Jurkat, Clone E6-1 (cell line): Measurements from ENCODE around the gene UQCRH. TPM values are rescaled to one million over a fixed set of nuclear protein-coding genes. Genes with fewer than 3 reads are reported as not detected.

ENCODE experiments used
- DNase-seq: peaks from one replicate; pipeline ENCODE4 v3.0.0-alpha.2; 2011; ENCODE audit warnings: low read depth, low spot score
- H3K4me3 ChIP-seq: 2 replicates; pipeline ENCODE4 v1.5.1; 2011; ENCODE audit warnings: mild to moderate bottlenecking, low read length, control low read depth, moderate library complexity
- polyA plus RNA-seq: library from polyadenylated mRNA; unstranded; fragments of >200 nt; gene quantifications from one replicate; pipeline ENCODE4 v1.2.1, GENCODE V29; 2012; ENCODE audit warnings: missing spikeins; ENCODE audit not compliant: insufficient read length, insufficient read depth

UQCRH gene
- polyA plus RNA-seq, result 682 TPM

- peak within 1 kb of the TSS; percentile 98 for H3K4me3 ChIP-seq
- DNase-seq, result peak; percentile 92
Measured at GRCh38 chr1:46303038-46303871, at the start of gene UQCRH, which contains the start of gene LRRC41. Gene UQCRH (plus strand): TSS chr1:46303698. CDS start chr1:46303767, 69 bp downstream. Gene LRRC41 (minus strand): TSS chr1:46303616. CDS start chr1:46303322, 294 bp downstream.

- no peak overlapping the region for H3K4me3 ChIP-seq
- no peak for DNase-seq
Measured at GRCh38 chr1:46254668-46255067, 48.8 kb upstream of the UQCRH start.

DNA sequence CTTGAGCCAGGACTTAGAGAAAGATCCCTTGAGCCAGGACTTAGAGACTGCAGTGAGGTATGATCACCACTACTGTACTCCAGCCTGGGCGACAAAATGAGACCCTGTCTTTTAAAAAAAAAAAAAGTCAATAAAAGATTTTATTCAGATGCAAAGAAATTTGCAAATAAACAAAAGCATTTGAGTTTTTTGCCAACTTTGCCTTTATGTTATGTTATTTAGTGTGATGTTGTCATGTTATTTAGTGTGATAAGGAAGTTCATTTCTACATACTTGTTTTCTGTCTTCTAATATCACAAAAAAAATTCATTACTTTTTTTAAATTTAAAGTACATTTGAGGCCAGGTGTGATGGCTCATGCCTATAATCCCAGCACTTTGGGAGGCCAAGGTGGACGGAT, 47.0 kb upstream of the UQCRH start:
- no peak for DNase-seq
- no peak overlapping the region for H3K4me3 ChIP-seq

DNA sequence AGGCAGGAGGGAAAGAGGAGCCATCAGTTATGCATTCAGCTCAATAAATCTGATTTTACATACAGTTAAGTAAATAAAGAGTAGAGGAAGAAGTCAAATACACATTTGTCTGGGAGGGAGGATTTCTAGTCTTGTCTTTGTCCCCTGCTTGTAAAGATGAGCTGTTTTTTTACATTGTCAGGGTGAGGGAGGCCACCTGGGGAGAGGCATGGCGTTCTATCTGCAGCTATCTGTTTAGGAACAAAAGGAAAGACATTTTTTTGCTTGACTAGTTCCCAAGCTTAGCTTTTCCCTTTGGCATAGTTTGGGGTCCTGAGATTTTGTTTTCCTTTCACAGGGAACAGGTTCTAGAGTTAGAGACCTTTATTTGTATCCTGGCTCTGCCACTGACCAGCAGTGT, 41.0 kb upstream of the UQCRH start:
- H3K4me3 ChIP-seq, result no peak overlapping the region
- no peak for DNase-seq

DNA sequence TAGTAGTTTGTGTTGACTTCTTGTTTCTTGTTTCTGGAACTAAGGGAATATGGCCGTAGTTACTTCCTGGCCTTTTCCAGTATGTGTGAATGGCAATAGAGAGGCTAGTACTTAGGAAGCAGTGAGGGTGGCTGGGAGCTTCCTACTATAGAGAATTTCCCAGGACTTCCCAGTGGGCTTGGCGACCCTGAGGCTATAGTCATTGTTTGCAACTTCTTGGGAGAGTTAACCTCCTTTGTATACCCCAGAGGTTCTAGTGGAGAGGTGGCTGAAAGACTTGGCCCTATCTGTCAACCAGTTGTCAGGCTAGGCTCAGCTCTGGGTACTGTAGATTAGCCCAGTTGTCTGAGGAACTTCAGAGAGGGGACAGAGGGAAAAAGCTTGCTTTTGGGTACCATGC, 40.4 kb upstream of the UQCRH start:
- DNase-seq, result no peak
- H3K4me3 ChIP-seq, result no peak overlapping the region

GRCh38 chr1:46268578-46268977, 34.9 kb upstream of the UQCRH start:
- no peak overlapping the region for H3K4me3 ChIP-seq
- DNase-seq, result no peak

GRCh38 chr1:46274225-46275029, 29.1 kb upstream of the UQCRH start:
- no peak overlapping the region for H3K4me3 ChIP-seq
- no peak for DNase-seq

DNA sequence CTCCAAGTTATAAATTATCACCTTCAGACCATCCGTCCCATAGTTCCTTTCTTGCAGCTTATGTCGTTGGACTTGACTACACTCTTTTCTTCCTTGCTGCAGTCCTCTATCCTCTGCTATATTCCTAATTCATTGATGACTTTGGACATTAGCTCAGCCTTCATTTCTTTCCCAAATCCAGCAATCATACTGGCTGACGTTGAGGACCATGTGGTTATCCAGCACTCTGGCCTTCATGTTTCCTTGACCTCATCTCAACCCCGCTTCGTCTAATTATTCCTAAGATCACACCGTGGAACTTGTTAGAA, 28.5 kb upstream of the UQCRH start:
- no peak for DNase-seq
- no peak overlapping the region for H3K4me3 ChIP-seq

GRCh38 chr1:46277658-46278373, 25.7 kb upstream of the UQCRH start:
- no peak for DNase-seq
- no peak overlapping the region for H3K4me3 ChIP-seq

DNA sequence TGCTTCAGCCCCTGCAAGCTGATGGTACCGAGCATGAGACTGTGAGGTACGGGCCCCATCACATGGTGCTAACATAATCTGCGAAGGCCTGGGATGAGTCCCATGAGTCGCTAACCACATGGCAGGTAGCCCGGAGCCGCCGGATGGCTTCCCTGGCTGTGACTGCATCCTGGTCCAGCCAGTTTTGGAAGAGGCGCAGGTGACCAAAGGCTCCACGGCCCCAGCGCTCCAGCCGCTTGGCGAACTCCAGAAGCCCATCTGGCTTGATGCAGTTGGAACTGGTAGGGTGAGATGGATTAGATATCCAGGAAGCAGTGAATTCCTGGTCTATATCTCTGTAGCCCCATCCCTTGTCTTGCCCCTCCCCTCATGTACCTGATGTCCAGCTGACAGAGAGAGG, 24.7 kb upstream of the UQCRH start:
- no peak overlapping the region for H3K4me3 ChIP-seq
- DNase-seq, result no peak

DNA sequence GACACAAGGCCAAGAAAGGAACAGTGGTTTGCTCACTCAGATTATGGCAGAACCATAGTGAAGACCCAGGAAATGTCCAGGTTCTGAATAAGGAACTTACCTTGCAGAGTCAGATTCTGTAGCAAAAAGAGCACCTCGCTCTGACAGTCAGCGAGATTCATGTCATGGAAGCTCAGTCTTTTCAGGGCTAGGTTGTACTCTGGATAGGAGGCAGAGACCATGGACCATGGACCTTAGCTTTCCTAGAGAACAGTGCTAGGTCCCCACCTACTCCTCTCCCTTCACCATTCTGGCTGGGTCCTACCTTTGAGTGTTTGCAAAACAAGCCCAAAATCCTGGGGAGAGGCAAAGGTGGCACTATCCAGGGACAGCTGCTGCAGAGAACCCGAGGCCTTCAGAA, 23.4 kb upstream of the UQCRH start:
- no peak overlapping the region for H3K4me3 ChIP-seq

GRCh38 chr1:46281021-46281420, 22.5 kb upstream of the UQCRH start:
- no peak overlapping the region for H3K4me3 ChIP-seq
- DNase-seq, result no peak

More for the DNA sequence above, 23.4 kb upstream of the UQCRH start:
- DNase-seq, result no peak

- no peak for DNase-seq
- no peak overlapping the region for H3K4me3 ChIP-seq
Measured at GRCh38 chr1:46284058-46284457, 19.4 kb upstream of the UQCRH start.

GRCh38 chr1:46284597-46285564, 18.6 kb upstream of the UQCRH start:
- no peak overlapping the region for H3K4me3 ChIP-seq
- DNase-seq, result no peak

GRCh38 chr1:46285730-46286477, 17.6 kb upstream of the UQCRH start:
- DNase-seq, result peak; percentile 93
- H3K4me3 ChIP-seq, result no peak overlapping the region

DNA sequence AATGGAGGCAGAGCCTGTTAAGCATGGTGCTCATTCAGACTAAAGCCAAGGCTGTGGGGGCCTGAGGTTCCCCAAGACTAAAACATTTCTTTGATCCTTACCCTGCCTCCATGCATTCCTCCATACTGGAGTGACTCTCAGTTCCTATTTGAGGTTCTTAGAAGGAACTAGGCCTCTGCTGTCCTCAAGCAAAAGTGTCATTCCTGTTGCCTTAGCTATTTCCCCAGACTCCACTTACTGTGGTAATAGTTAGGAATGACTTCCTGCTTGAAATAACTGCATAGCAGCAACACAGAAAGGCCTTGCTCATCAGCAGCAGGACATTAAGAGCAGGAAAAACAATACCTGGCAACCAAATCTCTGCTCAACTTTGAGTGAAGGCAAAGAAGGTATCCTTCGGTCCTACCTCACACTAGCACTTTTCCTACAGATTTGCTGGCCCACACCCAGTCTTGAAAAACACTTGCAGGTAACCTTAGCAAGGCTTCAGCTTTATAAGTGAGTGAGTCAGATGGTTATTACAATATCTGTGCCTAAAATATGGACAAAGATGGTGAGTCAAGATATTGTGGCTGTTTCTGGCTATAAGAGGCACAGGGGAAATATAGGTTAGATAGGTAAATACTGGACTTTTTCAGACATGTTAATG, 14.9 kb upstream of the UQCRH start:
- no peak overlapping the region for H3K4me3 ChIP-seq
- DNase-seq, result no peak

DNA sequence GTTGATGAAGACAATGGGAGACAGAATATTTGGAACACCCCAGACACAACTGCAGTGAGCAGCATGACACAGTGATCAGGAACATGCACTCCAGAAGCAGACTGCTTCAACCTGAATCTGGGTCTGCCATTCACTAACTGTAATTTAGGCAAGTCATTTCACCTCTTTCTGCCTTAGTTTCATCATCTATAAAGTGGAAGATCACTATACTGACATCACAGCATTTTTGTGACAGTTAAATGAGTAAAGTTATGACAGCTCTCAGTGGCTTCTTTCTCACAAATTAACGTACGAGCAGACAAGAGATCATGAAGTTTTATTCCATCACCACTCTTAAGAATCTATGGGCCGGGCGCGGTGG, 14.4 kb upstream of the UQCRH start:
- no peak overlapping the region for H3K4me3 ChIP-seq
- DNase-seq, result no peak

- DNase-seq, result no peak
- no peak overlapping the region for H3K4me3 ChIP-seq
Measured at GRCh38 chr1:46289976-46290375, 13.5 kb upstream of the UQCRH start.
